ENCODE results near the gene AGRN. TPM values are rescaled to one million over a fixed set of nuclear protein-coding genes. Genes with fewer than 3 reads are reported as not detected.
A peak's percentile ranks its signal among the peaks of the same experiment; 100 is the strongest.

Gene AGRN
- total and polyA plus RNA-seq, 4 donors, result 1.8 to 22.4 (median 16.9) TPM

- TF ChIP-seq YY1 (IDR thresholded peaks at IDR 0.05), result no peak
- TF ChIP-seq CTCF (IDR thresholded peaks at IDR 0.05; ENCODE audit: low read depth, low read length, missing input control), result no peak
- no peak for TF ChIP-seq SP1 (IDR thresholded peaks at IDR 0.05)
- TF ChIP-seq, protein P1, sequence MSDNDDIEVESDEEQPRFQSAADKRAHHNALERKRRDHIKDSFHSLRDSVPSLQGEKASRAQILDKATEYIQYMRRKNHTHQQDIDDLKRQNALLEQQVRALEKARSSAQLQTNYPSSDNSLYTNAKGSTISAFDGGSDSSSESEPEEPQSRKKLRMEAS (IDR thresholded peaks at IDR 0.05), result no peak
- no peak for TF ChIP-seq ZBTB33 (IDR thresholded peaks at IDR 0.05)
- TF ChIP-seq EGR1 (IDR thresholded peaks at IDR 0.05; ENCODE audit: low read depth in 2 of 2), result no peak
- TF ChIP-seq FOXA2 (IDR thresholded peaks at IDR 0.05), result no peak
These were observed 592 bp downstream of the AGRN start (continued) for GRCh38 chr1:1020415-1021009.

DNA sequence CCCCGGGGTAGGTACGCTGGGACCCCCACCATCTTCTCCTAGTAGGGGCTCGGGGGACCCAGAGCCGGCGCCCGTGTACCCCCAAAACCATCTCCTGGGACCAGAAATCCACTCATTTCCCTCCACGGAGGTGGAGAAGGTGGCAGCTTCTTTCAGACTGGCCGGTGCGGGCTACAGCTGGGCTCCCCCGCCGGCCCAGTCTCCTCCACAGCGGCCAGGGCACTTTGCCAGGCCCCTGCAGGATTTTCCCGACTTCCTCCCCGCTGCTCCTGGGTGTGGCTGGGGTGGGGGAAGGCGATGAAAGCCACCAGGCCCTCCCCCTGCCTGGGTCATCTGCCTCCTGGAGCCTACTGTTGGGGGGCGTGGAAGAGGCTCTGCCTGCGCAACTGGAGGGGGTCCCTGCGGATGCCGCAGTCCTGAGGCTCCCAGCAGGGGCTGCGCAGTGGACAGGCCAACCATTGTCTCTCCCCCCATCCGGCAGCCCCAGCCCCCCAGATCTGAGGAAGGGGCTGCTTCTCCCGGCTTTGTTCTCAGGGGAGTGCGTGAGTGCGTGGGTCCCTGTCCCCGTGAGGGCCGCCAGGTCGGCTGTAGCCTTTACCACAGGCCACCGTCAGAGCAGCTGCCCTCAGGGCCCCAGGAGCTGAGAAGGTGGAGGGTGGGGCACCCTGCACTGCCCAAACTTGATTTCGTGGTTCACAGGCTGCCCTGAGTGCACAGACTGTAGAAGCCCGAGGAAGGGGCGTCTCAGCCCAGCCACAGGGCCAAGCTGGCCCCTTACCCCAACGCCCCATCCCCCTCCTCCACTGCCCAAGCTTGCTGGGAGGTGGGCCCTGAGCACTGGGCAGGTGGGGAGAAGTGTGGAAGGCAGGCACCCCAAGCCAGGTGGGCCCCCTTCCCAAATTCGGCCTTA is 1.3 kb downstream of the AGRN start:
- H3K4me1 ChIP-seq (ENCODE audit: control insufficient read depth in 4 of 4, insufficient read depth in 4 of 4, low read length in 3 of 4), result peaks cover 3 to 10% (median 7%) of the 10 kb centered on the region in 4 donors
- peak; percentile 56 for DNase-seq (ENCODE audit: low spot score)
- peak overlapping the region in 1 of 3 donors; percentile 91 for H3K4me3 ChIP-seq (ENCODE audit: low read depth in 1 of 3, low read length in 3 of 3)
- no peaks in the 10 kb centered on the region for H3K36me3 ChIP-seq (ENCODE audit: control insufficient read depth in 4 of 4, insufficient read depth in 3 of 4, low read depth in 1 of 4, low read length in 3 of 4)
- H3K27me3 ChIP-seq (ENCODE audit: control insufficient read depth in 4 of 4, insufficient read depth in 4 of 4, low read length in 3 of 4), result no peaks in the 10 kb centered on the region
- TF ChIP-seq, protein P1 (IDR thresholded peaks at IDR 0.05), result no peak
- TF ChIP-seq GABPA (IDR thresholded peaks at IDR 0.05 in 1 of 2, conservative IDR thresholded peaks at IDR 0.05 in 1 of 2) (no peak), CTCF (IDR thresholded peaks at IDR 0.05; ENCODE audit: low read depth, low read length, missing input control) (no peak), ATF3 (IDR thresholded peaks at IDR 0.05) (no peak), REST (IDR thresholded peaks at IDR 0.05) (no peak), FOXA1 (IDR thresholded peaks at IDR 0.05) (no peak), RAD21 (IDR thresholded peaks at IDR 0.05) (no peak), YY1 (IDR thresholded peaks at IDR 0.05) (no peak), FOXA2 (IDR thresholded peaks at IDR 0.05) (no peak), HNF4A (conservative IDR thresholded peaks at IDR 0.05) (no peak), EGR1 (IDR thresholded peaks at IDR 0.05; ENCODE audit: low read depth in 2 of 2) (no peak), JUND (IDR thresholded peaks at IDR 0.05) (no peak), TAF1 (conservative IDR thresholded peaks at IDR 0.05) (no peak)
- H3K9me3 ChIP-seq (ENCODE audit: control insufficient read depth in 4 of 4, low read length in 3 of 4), result no peaks in the 10 kb centered on the region
- H3K9ac ChIP-seq (ENCODE audit: low read depth in 1 of 2, low read length in 2 of 2), result no peak overlapping the region
- H3K27ac ChIP-seq (ENCODE audit: low read depth in 1 of 2, low read length in 2 of 2), result no peak overlapping the region
- WGBS, result 48% methylated on average over 33 of the region's 33 CpGs
